GM21515 (cell line): ENCODE results near the gene DCD.
A peak's percentile ranks its signal among the peaks of the same experiment; 100 is the strongest.
"Not testable (repeated sequence)": the region's sequence is repeated elsewhere in the genome, so short reads cannot be mapped to it uniquely, and the experiment has no call there.

Source experiments
- ATAC-seq: cut with Tn5 transposase; IDR thresholded peaks from one replicate; pipeline ENCODE4 v1.9.1; 2021; ENCODE audit not compliant: unreplicated experiment

Gene DCD

GRCh38 chr12:54648265-54648664 lies at the start of gene DCD:
DCD (minus strand) TSS chr12:54648365; CDS start chr12:54648303, 62 bp downstream.
- ATAC-seq: no peak

- no peak for ATAC-seq
Measured at GRCh38 chr12:54697851-54698250, 49.7 kb upstream of the DCD start.

- ATAC-seq: no peak
Measured at GRCh38 chr12:54692353-54692752, 44.2 kb upstream of the DCD start.

- no peak for ATAC-seq
Measured at GRCh38 chr12:54689984-54690383, 41.8 kb upstream of the DCD start.

GRCh38 chr12:54689034-54689372 lies 40.8 kb upstream of the DCD start:
- no peak for ATAC-seq

GRCh38 chr12:54688309-54689033 lies 40.3 kb upstream of the DCD start:
- no peak for ATAC-seq

GRCh38 chr12:54684636-54685630 lies 36.8 kb upstream of the DCD start:
- no peak for ATAC-seq

- ATAC-seq: no peak
Measured at GRCh38 chr12:54683398-54683797, 35.2 kb upstream of the DCD start.

- ATAC-seq: no peak
Measured at GRCh38 chr12:54682674-54683073, 34.5 kb upstream of the DCD start.

- peak; percentile 82 for ATAC-seq
Measured at GRCh38 chr12:54680374-54680773, 32.2 kb upstream of the DCD start.

GRCh38 chr12:54678131-54678530 lies 30.0 kb upstream of the DCD start:
- ATAC-seq: no peak

GRCh38 chr12:54667945-54668344 lies 19.8 kb upstream of the DCD start:
- no peak for ATAC-seq

GRCh38 chr12:54666008-54666407 lies 17.8 kb upstream of the DCD start:
- ATAC-seq: no peak

- not testable (repeated sequence) for ATAC-seq
Measured at GRCh38 chr12:54665022-54665635, 17.0 kb upstream of the DCD start.

- ATAC-seq: no peak
Measured at GRCh38 chr12:54663603-54664002, 15.4 kb upstream of the DCD start.

- no peak for ATAC-seq
Measured at GRCh38 chr12:54662026-54662425, 13.9 kb upstream of the DCD start.

GRCh38 chr12:54661048-54661447 lies 12.9 kb upstream of the DCD start:
- ATAC-seq: no peak

- ATAC-seq: no peak
Measured at GRCh38 chr12:54660320-54660962, 12.3 kb upstream of the DCD start.

- ATAC-seq: peak; percentile 87
Measured at GRCh38 chr12:54658306-54659264, 10.4 kb upstream of the DCD start.

GRCh38 chr12:54657105-54657607 lies 9.0 kb upstream of the DCD start:
- ATAC-seq: no peak
